Naive thymus-derived CD4-positive, alpha-beta T cell (primary cell): Measurements from ENCODE around the gene ERMP1. TPM values are rescaled to one million over a fixed set of nuclear protein-coding genes. Genes with fewer than 3 reads are reported as not detected.

Source experiments
- ATAC-seq: fragments of 150-1000 bp; cut with Tn5 transposase; 2 replicates; pipeline ENCODE4 v1.10.0; 2021; ENCODE audit warnings: mild to moderate bottlenecking, moderate library complexity
- CTCF ChIA-PET: fragments of 350-600 bp; sonication (Branson Sonifier 250); formaldehyde crosslinking; loops from one replicate; lab custom pipeline; 2021; ENCODE audit warnings: antibody characterized with exemption; lab: Charles Lee
- POLR2A ChIA-PET: fragments of 350-600 bp; sonication (Branson Sonifier 250); formaldehyde crosslinking; loops from one replicate; lab custom pipeline; 2021; ENCODE audit warnings: antibody characterized with exemption, inconsistent platforms; lab: Charles Lee
- DNase-seq, 9 donors: peaks; one replicate each; pipeline versions ENCODE4 v3.0.0 to v3.0.0-alpha.2; 2020 to 2022; ENCODE audit warnings: mixed read lengths in 1 of 9
- H3K27ac ChIP-seq: one replicate; pipeline ENCODE4 v1.7.0; 2013; ENCODE audit warnings: mild to moderate bottlenecking, low read depth, low read length, moderate library complexity
- H3K27me3 ChIP-seq, 2 donors: one replicate each; pipeline ENCODE4 v1.7.0; 2013; ENCODE audit warnings: low read length in 2 of 2, mild to moderate bottlenecking in 2 of 2, moderate library complexity in 2 of 2; ENCODE audit not compliant: control insufficient read depth in 2 of 2, insufficient read depth in 2 of 2
- H3K36me3 ChIP-seq, 3 experiments: 1 replicate in 2 of 3; 2 replicates in 1 of 3; pipeline ENCODE4 v1.7.0; 2013; ENCODE audit warnings: low read length in 3 of 3, mild to moderate bottlenecking in 3 of 3, moderate library complexity in 1 of 3; ENCODE audit not compliant: insufficient read depth in 3 of 3, control insufficient read depth in 2 of 3
- H3K4me1 ChIP-seq, 2 donors: one replicate each; pipeline ENCODE4 v1.7.0; 2013; ENCODE audit warnings: low read length in 2 of 2, mild to moderate bottlenecking in 2 of 2, moderate library complexity in 1 of 2; ENCODE audit not compliant: control insufficient read depth in 2 of 2, insufficient read depth in 2 of 2
- H3K4me3 ChIP-seq: 2 replicates; pipeline ENCODE4 v1.7.0; 2013; ENCODE audit warnings: mild to moderate bottlenecking, low read length
- H3K9me3 ChIP-seq, 3 experiments: 1 replicate in 2 of 3; 2 replicates in 1 of 3; pipeline ENCODE4 v1.7.0; 2013; ENCODE audit warnings: low read length in 3 of 3; ENCODE audit not compliant: control insufficient read depth in 2 of 3
- H3K27ac Mint-ChIP-seq, 9 donors: one replicate each; pipeline ENCODE4 v1.8.0; 2020 to 2022; ENCODE audit warnings: mixed read lengths in 9 of 9, mild to moderate bottlenecking in 8 of 9, moderate library complexity in 5 of 9, inconsistent platforms in 2 of 9
- H3K27me3 Mint-ChIP-seq, 5 donors: one replicate each; pipeline ENCODE4 v1.8.0; 2021 to 2022; ENCODE audit warnings: mixed read lengths in 5 of 5, mild to moderate bottlenecking in 1 of 5
- H3K36me3 Mint-ChIP-seq, 5 donors: one replicate each; pipeline ENCODE4 v1.8.0; 2020 to 2022; ENCODE audit warnings: mixed read lengths in 5 of 5, mild to moderate bottlenecking in 3 of 5, inconsistent platforms in 1 of 5
- H3K4me1 Mint-ChIP-seq, 7 donors: one replicate each; pipeline ENCODE4 v1.8.0; 2020 to 2022; ENCODE audit warnings: mixed read lengths in 7 of 7, mild to moderate bottlenecking in 3 of 7, inconsistent platforms in 1 of 7
- H3K4me3 Mint-ChIP-seq, 10 donors: one replicate each; pipeline ENCODE4 v1.8.0; 2020 to 2022; ENCODE audit warnings: mild to moderate bottlenecking in 10 of 10, mixed read lengths in 10 of 10, moderate library complexity in 6 of 10, inconsistent platforms in 2 of 10
- H3K9me3 Mint-ChIP-seq, 11 donors: one replicate each; pipeline ENCODE4 v1.8.0; 2020 to 2022; ENCODE audit warnings: mixed read lengths in 11 of 11, mild to moderate bottlenecking in 4 of 11, inconsistent platforms in 1 of 11, moderate library complexity in 1 of 11
- intact Hi-C, 2 donors: fragments of 100-400 bp; cut with micrococcal nuclease; formaldehyde crosslinking; loops; one replicate each; pipeline ENCODE4 v1.15.1; 2023
- polyA plus RNA-seq, 2 donors: library from polyadenylated mRNA; unstranded; fragments of 300-500 nt; fragmentation: Illumina TruSeq; gene quantifications; one replicate each; pipeline ENCODE4 v1.2.3, GENCODE V29; 2021
- total RNA-seq, 6 experiments: library from RNA in 5 of 6; stranded (reverse) in 5 of 6; gene quantifications; 1 replicate in 5 of 6; 2 replicates in 1 of 6; pipeline ENCODE4 v1.2.3 and lab custom pipeline; 2021 to 2026

Gene ERMP1
- total and polyA plus RNA-seq, 7 experiments from 2014 or later, result 7.3 to 37.1 (median 13.0) TPM

DNA sequence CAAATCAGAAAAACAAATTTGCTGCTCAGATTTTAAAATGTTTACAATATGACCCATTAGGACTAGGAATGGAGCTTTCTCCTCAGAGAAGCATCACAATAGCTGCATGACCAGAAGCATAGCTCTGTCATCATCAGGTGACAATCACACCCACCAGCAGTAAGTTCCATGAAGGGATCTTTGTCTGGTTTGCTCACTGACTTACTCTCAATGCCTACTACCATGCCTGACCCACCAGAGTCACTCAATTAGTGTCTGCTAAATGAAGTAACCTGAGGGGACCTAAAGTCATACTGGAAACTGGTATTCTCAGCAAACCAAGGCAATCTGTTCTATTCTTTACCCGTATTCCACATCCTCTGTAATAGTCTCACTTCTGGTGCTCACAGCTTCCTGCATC is 7.7 kb downstream of the ERMP1 start:
- H3K4me3 ChIP-seq, result no peak overlapping the region
- Mint-ChIP-seq H3K4me1 (peaks cover 16 to 50% (median 35%) of the 10 kb centered on the region in 7 donors), H3K36me3 (peaks cover 0 to 45% (median 32%) of the 10 kb centered on the region in 5 donors), H3K4me3 (no peak overlapping the region), H3K9me3 (no peaks in the 10 kb centered on the region), H3K27me3 (no peaks in the 10 kb centered on the region), H3K27ac (peak overlapping the region in 2 of 9 donors; percentile 4 to 53)
- ChIA-PET CTCF (interaction anchor here (2.1 kb wide), 1 partner anchor 229 kb away, joined by 5 read pairs; no protein-coding TSS in a partner anchor), POLR2A (interaction anchor here (0.6 kb wide), 1 partner anchor 252 kb away, joined by 4 read pairs; no protein-coding TSS in a partner anchor)
- peaks cover 0 to 5% of the 10 kb centered on the region in 2 donors for H3K4me1 ChIP-seq
- peaks cover 0 to 25% (median 5%) of the 10 kb centered on the region in 3 experiments for H3K36me3 ChIP-seq
- ATAC-seq (no peak), DNase-seq (no peak)
- intact Hi-C loops, result no loop called here
- H3K27ac ChIP-seq, result no peak overlapping the region
- no peaks in the 10 kb centered on the region for H3K27me3 ChIP-seq
- H3K9me3 ChIP-seq, result no peaks in the 10 kb centered on the region

DNA sequence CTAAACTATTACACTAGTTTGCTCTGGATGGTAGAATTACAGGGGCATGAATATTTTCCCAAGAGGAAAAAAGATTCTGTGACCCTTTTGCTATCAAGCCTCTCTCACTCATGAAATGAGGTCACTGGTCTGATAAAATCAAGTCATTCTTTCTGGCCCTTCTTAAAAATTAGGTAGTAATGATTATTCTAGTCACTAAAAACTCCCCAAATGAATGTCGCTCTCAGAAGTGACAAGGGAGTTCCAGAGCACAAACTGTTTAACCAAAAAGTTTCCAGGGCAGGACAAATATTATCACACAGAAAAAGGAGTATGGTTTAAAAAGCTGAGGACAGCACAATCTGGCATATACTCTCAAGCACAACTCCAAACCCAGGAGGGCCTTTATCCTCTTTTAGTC is 12.5 kb downstream of the ERMP1 start:
- Histone ChIP-seq H3K9me3 (no peaks in the 10 kb centered on the region), H3K4me1 (no peaks in the 10 kb centered on the region), H3K4me3 (no peak overlapping the region), H3K36me3 (peaks cover 0 to 18% (median 5%) of the 10 kb centered on the region in 3 experiments), H3K27me3 (no peaks in the 10 kb centered on the region), H3K27ac (no peak overlapping the region)
- Mint-ChIP-seq H3K9me3 (no peaks in the 10 kb centered on the region), H3K36me3 (peaks cover 8 to 56% (median 34%) of the 10 kb centered on the region in 5 donors), H3K27me3 (no peaks in the 10 kb centered on the region), H3K27ac (no peak overlapping the region), H3K4me1 (peaks cover 8 to 24% (median 19%) of the 10 kb centered on the region in 7 donors), H3K4me3 (no peak overlapping the region)
- CTCF ChIA-PET, result no interaction called here
- intact Hi-C loops, result no loop called here
- POLR2A ChIA-PET, result no interaction called here
- ATAC-seq (no peak), DNase-seq (no peak)

DNA sequence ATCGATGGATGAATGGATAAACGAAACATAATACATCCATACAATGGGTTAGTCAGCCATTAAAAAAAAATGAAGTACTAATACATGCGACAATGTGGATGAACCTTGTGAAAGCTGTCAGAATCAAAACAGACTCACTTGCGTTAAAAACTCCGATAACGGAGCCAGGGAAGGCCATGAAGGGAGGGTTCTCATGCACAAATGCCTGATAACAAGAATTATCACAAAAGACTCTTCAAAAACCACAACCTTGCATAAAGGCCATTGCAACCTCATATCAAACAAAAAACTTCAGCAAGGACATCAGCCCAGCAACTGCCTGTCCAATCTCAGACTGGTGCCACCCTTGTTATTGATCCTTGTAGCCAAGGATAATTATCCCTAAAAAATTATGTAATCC is 13.7 kb downstream of the ERMP1 start:
- Mint-ChIP-seq H3K27me3 (no peaks in the 10 kb centered on the region), H3K9me3 (no peaks in the 10 kb centered on the region), H3K4me1 (peaks cover 6 to 18% (median 15%) of the 10 kb centered on the region in 7 donors), H3K4me3 (no peak overlapping the region), H3K36me3 (peaks cover 12 to 60% (median 37%) of the 10 kb centered on the region in 5 donors), H3K27ac (no peak overlapping the region)
- CTCF ChIA-PET, result no interaction called here
- POLR2A ChIA-PET, result no interaction called here
- H3K4me3 ChIP-seq, result no peak overlapping the region
- DNase-seq, result no peak
- H3K27ac ChIP-seq, result no peak overlapping the region
- ATAC-seq, result no peak
- no peaks in the 10 kb centered on the region for H3K27me3 ChIP-seq
- no peaks in the 10 kb centered on the region for H3K9me3 ChIP-seq
- H3K4me1 ChIP-seq, result no peaks in the 10 kb centered on the region
- peaks cover 0 to 18% (median 5%) of the 10 kb centered on the region in 3 experiments for H3K36me3 ChIP-seq
- intact Hi-C loops, result no loop called here

DNA sequence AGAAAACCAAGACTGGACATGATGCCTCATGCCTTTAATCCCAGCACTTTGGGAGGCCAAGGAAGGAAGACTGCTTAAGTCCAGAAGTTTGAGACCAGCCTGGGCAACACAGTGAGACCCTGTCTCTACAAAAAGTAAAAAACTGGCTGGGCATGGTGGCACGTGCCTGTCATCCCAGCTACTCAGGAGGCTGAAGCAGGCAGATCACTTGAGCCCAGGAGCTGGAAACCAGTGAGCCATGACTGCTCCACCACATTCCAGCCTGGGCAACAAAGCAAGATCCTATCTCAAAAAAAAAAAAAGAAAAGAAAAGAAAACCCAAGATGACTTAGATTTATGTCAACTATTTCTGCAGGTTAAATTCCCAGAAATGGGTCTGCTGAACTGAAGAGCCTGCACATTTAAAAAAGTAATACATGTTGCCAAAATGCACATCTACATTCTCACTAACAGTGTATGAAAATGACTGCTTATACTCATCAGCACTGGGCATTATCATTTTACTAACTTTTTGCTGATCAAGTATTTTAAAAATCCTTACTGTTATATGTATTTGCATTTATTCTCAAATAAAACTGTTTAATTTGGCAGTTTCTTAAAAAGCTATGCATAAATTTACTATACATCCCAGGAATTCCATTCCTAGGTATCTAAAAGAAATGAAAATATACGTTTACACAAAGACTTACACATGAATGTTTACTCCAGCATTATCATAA is 14.3 kb downstream of the ERMP1 start:
- H3K36me3 Mint-ChIP-seq, result peaks cover 12 to 59% (median 36%) of the 10 kb centered on the region in 5 donors

DNA sequence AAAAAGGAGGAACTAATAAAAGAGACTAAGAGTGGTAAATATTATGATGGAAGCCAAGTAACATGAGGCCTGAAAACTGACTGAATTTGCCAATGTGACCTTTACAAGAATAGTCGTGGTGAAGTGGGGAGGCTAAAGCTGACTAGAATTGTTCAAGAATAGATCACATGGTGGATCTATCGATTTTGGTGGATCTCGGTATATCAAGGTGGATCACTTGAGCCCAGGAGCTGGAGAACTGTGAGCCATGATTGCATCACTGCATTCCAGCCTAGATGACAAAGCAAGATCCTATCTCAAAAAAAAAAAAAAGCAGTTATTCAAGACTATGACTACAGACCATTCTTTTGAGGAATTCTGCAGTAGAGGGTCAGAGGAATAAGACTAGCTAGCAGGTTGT is 15.1 kb downstream of the ERMP1 start:
- POLR2A ChIA-PET, result no interaction called here
- Mint-ChIP-seq H3K4me3 (no peak overlapping the region), H3K9me3 (no peaks in the 10 kb centered on the region), H3K4me1 (peaks cover 6 to 18% (median 15%) of the 10 kb centered on the region in 7 donors), H3K27ac (no peak overlapping the region), H3K36me3 (peaks cover 12 to 57% (median 34%) of the 10 kb centered on the region in 5 donors), H3K27me3 (no peaks in the 10 kb centered on the region)
- ATAC-seq (no peak), DNase-seq (no peak)
- intact Hi-C loops, result no loop called here
- Histone ChIP-seq H3K27ac (no peak overlapping the region), H3K36me3 (peaks cover 0 to 13% (median under 1%) of the 10 kb centered on the region in 3 experiments), H3K9me3 (no peaks in the 10 kb centered on the region), H3K27me3 (no peaks in the 10 kb centered on the region), H3K4me3 (no peak overlapping the region), H3K4me1 (no peaks in the 10 kb centered on the region)
- CTCF ChIA-PET, result interaction anchor here (0.6 kb wide), 1 partner anchor 93 kb away, joined by 3 read pairs; no protein-coding TSS in a partner anchor

More for the DNA sequence above, 14.3 kb downstream of the ERMP1 start:
- H3K27ac ChIP-seq, result no peak overlapping the region
- H3K27me3 ChIP-seq, result no peaks in the 10 kb centered on the region
- H3K4me3 ChIP-seq, result no peak overlapping the region
- no peaks in the 10 kb centered on the region for H3K9me3 ChIP-seq
- Mint-ChIP-seq H3K9me3 (no peaks in the 10 kb centered on the region), H3K27me3 (no peaks in the 10 kb centered on the region), H3K27ac (peak overlapping the region in 1 of 9 donors; percentile 22), H3K4me1 (peaks cover 6 to 18% (median 15%) of the 10 kb centered on the region in 7 donors), H3K4me3 (no peak overlapping the region)
- DNase-seq (no peak), ATAC-seq (no peak)
- ChIA-PET CTCF (interaction anchor here (0.6 kb wide), 1 partner anchor 92 kb away, joined by 3 read pairs; no protein-coding TSS in a partner anchor), POLR2A (no interaction called here)
- peaks cover 0 to 17% (median 0%) of the 10 kb centered on the region in 3 experiments for H3K36me3 ChIP-seq
- intact Hi-C loops, result no loop called here
- H3K4me1 ChIP-seq, result no peaks in the 10 kb centered on the region

DNA sequence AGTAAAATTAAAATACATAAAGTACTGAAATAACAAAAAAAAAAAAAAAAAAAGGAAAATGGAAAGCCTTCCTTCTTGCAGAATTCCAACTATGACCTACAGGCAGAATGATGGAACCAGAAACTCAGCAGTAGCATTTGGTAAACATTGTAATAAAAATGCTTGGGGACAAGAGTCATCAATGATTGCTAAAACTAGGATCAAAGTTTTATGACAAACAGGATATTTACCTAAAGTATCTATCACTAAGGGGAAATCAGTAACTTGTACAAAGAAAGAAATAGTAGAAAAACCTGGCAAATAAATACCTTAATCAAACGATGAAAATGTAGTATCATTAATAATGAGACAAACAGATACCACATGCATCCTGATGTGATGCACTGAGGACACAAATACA is 17.5 kb downstream of the ERMP1 start:
- H3K9me3 Mint-ChIP-seq, result no peaks in the 10 kb centered on the region
- intact Hi-C loops, result no loop called here
- Histone ChIP-seq H3K36me3 (peaks cover 0 to 8% (median 8%) of the 10 kb centered on the region in 3 experiments), H3K27me3 (no peaks in the 10 kb centered on the region), H3K4me3 (no peak overlapping the region), H3K27ac (no peak overlapping the region), H3K4me1 (no peaks in the 10 kb centered on the region), H3K9me3 (no peaks in the 10 kb centered on the region)
- peaks cover 7 to 16% (median 13%) of the 10 kb centered on the region in 7 donors for H3K4me1 Mint-ChIP-seq
- POLR2A ChIA-PET, result no interaction called here
- no peaks in the 10 kb centered on the region for H3K27me3 Mint-ChIP-seq
- CTCF ChIA-PET, result no interaction called here
- H3K36me3 Mint-ChIP-seq, result peaks cover 27 to 63% (median 46%) of the 10 kb centered on the region in 5 donors
- H3K27ac Mint-ChIP-seq, result peak overlapping the region in 1 of 9 donors; percentile 23
- no peak for DNase-seq
- no peak overlapping the region for H3K4me3 Mint-ChIP-seq
- ATAC-seq, result no peak
